Body of pancreas (tissue), 4 donors: ENCODE measurements around the gene CLEC17A. TPM values are rescaled to one million over a fixed set of nuclear protein-coding genes. Genes with fewer than 3 reads are reported as not detected.
"Not testable (repeated sequence)": the region's sequence is repeated elsewhere in the genome, so short reads cannot be mapped to it uniquely, and the experiment has no call there.

Experiments
- ATAC-seq: fragments of 150-250 bp; one replicate; pipeline ENCODE4 v1.9.1; 2016
- DNase-seq, 4 donors: peaks; one replicate each; pipeline ENCODE4 v3.0.0-alpha.2; 2019
- H3K27ac ChIP-seq, 4 donors: fragments of 200-600 bp; sonication (generic); 1 replicate in 3 of 4; 2 replicates in 1 of 4; pipeline versions ENCODE4 v1.5.1 to v1.6.1; 2016 to 2019; ENCODE audit warnings: mild to moderate bottlenecking in 1 of 4, mixed read lengths in 1 of 4, moderate library complexity in 1 of 4
- H3K27me3 ChIP-seq, 2 donors: fragments of 200-600 bp; sonication (generic); one replicate each; pipeline ENCODE4 v1.6.0; 2016; ENCODE audit warnings: mild to moderate bottlenecking in 1 of 2
- H3K36me3 ChIP-seq, 2 donors: fragments of 200-600 bp; sonication (generic); replicated peaks in 1 of 2; 2 replicates each; pipeline ENCODE4 v1.5.1; 2016; ENCODE audit warnings: low read depth in 2 of 2; ENCODE audit not compliant: insufficient read depth in 1 of 2
- H3K4me1 ChIP-seq: fragments of 200-600 bp; sonication (generic); one replicate; pipeline ENCODE4 v1.6.0; 2016
- H3K4me3 ChIP-seq, 2 donors: fragments of 200-600 bp; sonication (generic); 1 replicate in 1 of 2; 2 replicates in 1 of 2; pipeline ENCODE4 v1.5.1; 2016 to 2019
- H3K9me3 ChIP-seq, 3 donors: fragments of 200-600 bp; sonication (generic); 1 replicate in 2 of 3; 2 replicates in 1 of 3; pipeline ENCODE4 v1.5.1; 2016
- CTCF ChIP-seq, 7 experiments: fragments of 450-650 bp in 4 of 7; fragments of 200-600 bp in 3 of 7; sonication (generic) in 3 of 7; IDR thresholded peaks; one replicate each; pipeline ENCODE4 v1.5.1; 2016 to 2019; ENCODE audit warnings: antibody characterized with exemption in 7 of 7
- POLR2A ChIP-seq, 3 donors: fragments of 450-650 bp; IDR thresholded peaks; one replicate each; pipeline ENCODE4 v1.6.1; 2016; ENCODE audit warnings: antibody characterized with exemption in 3 of 3, mild to moderate bottlenecking in 2 of 3
- WGBS, 2 donors: methylation state at CpG; one replicate each; pipeline ENCODE4 v1.1.5; 2017; 5-methylcytosine and 5-hydroxymethylcytosine counted together
- intact Hi-C: fragments of 100-400 bp; cut with DNase I; formaldehyde crosslinking; loops from one replicate; pipeline ENCODE4 v1.15.1; 2023
- total RNA-seq, 2 donors: library from RNA; depleted of rRNA; stranded (reverse); fragments of >200 nt; gene quantifications; one replicate each; pipeline ENCODE4 v1.1.0, GENCODE V29; 2016

The CLEC17A gene, protein sequence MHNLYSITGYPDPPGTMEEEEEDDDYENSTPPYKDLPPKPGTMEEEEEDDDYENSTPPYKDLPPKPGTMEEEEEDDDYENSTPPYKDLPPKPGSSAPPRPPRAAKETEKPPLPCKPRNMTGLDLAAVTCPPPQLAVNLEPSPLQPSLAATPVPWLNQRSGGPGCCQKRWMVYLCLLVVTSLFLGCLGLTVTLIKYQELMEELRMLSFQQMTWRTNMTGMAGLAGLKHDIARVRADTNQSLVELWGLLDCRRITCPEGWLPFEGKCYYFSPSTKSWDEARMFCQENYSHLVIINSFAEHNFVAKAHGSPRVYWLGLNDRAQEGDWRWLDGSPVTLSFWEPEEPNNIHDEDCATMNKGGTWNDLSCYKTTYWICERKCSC
- not detected for total RNA-seq

- WGBS, 2 donors = 32 to 49% methylated on average over 5 to 6 of the region's 6 CpGs
- Histone ChIP-seq H3K36me3 (no peaks in the 10 kb centered on the region), H3K27ac (no peak within 1 kb of the TSS), H3K4me3 (no peak within 1 kb of the TSS), H3K27me3 (no peaks in the 10 kb centered on the region), H3K9me3 (no peaks in the 10 kb centered on the region), H3K4me1 (no peaks in the 10 kb centered on the region)
- intact Hi-C loops = no loop called here
- DNase-seq (no peak), ATAC-seq (no peak)
- TF ChIP-seq CTCF (IDR thresholded peaks at IDR 0.05) (no peak), POLR2A (IDR thresholded peaks at IDR 0.05) (no peak)
Observed at GRCh38 chr19:14582894-14583340, at the start of gene CLEC17A. Gene CLEC17A, plus strand, starts transcription at chr19:14583084. Its CDS starts 77 bp downstream, at chr19:14583161.

DNA sequence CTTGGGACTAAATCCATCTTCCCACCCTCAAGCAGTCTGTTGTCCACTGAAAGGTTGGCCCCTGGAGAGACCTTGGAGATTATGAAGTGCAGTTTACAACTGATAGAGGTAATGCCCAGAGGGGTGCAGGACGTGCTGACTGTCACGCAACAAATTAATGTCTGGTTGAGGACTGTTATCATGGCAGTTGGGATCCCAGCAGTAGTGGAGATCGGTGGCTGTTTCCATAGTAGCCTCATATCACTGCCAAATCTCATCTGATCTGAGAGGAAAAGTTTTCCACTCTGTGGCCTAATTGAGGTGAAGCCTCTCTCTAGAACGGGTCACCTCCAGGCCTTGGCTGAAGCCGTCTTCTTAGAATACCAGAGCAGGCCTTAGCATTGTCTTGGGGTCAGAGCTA, 49.4 kb upstream of the CLEC17A start:
- Histone ChIP-seq H3K27ac (no peak overlapping the region), H3K27me3 (no peaks in the 10 kb centered on the region), H3K4me1 (peaks cover 31% of the 10 kb centered on the region), H3K4me3 (no peak overlapping the region), H3K9me3 (no peaks in the 10 kb centered on the region), H3K36me3 (no peaks in the 10 kb centered on the region)
- DNase-seq (no peak), ATAC-seq (no peak)
- WGBS, 2 donors = 73 to 75% methylated on average over 5 of the region's 5 CpGs
- intact Hi-C loops = no loop called here
- TF ChIP-seq POLR2A (IDR thresholded peaks at IDR 0.05) (no peak), CTCF (IDR thresholded peaks at IDR 0.05) (no peak)

- Histone ChIP-seq H3K36me3 (no peaks in the 10 kb centered on the region), H3K4me1 (peaks cover 20% of the 10 kb centered on the region), H3K9me3 (no peaks in the 10 kb centered on the region), H3K4me3 (no peak overlapping the region), H3K27me3 (no peaks in the 10 kb centered on the region), H3K27ac (peak overlapping the region; percentile 39 to 77 (median 56))
- TF ChIP-seq CTCF (IDR thresholded peaks at IDR 0.05) (no peak), POLR2A (IDR thresholded peaks at IDR 0.05) (peak in 2 of 3 donors; percentile 58 to 59)
- peak; percentile 85 to 93 (median 90) for DNase-seq
- WGBS, 2 donors = 4 to 11% methylated on average over 12 to 18 of the region's 24 CpGs
- intact Hi-C loops = no loop called here
- ATAC-seq = peak; percentile 90
Observed at GRCh38 chr19:14536926-14537692, 45.8 kb upstream of the CLEC17A start.

DNA sequence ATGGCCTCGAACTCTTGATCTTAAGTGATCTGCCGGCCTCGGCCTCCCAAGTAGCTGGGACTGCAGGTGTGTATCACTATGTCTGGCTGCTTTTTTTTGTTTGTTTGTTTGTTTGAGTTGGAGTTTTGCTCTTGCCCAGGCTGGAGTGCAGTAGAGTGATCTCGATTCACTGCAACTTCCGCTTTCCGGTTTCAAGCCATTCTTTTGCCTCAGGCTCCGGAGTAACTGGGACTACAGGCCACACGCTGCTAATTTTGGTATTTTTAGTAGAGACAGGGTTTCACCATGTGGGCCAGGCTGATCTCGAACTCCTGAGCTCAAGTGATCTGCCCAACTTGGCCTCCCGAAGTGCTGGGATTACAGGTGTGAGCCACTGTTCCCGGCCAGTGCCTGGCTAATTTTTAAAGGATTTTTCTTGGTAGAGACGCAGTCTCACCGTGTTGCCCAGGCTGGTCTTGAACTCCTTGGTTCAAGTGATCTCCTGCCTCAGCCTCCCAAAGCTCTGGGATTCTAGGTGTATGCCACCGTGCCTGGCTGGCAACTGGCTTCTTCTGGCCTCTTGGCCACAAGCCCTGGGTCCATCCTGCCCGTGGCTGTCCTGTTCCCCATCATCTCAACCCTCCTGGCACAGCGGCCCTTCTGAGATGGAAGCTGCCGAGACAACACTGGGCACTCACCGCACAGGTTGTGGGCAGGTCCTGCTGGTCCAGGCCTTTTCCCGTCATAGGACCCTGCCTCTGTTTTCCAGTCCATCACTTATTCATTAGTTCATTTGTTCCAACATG, 42.0 kb upstream of the CLEC17A start:
- no peak for ATAC-seq
- H3K27ac ChIP-seq = no peak overlapping the region
- H3K4me3 ChIP-seq = no peak overlapping the region
- intact Hi-C loops = no loop called here
- H3K36me3 ChIP-seq = no peaks in the 10 kb centered on the region
- 88 to 91% methylated on average over 18 to 19 of the region's 19 CpGs for WGBS, 2 donors
- no peaks in the 10 kb centered on the region for H3K9me3 ChIP-seq
- no peaks in the 10 kb centered on the region for H3K27me3 ChIP-seq
- TF ChIP-seq CTCF (IDR thresholded peaks at IDR 0.05) (no peak), POLR2A (IDR thresholded peaks at IDR 0.05) (no peak)
- peaks cover 18% of the 10 kb centered on the region for H3K4me1 ChIP-seq
- no peak for DNase-seq

GRCh38 chr19:14541979-14542378, 40.9 kb upstream of the CLEC17A start:
- H3K27me3 ChIP-seq, ATAC-seq, H3K27ac ChIP-seq, H3K9me3 ChIP-seq, intact Hi-C loops, H3K36me3 ChIP-seq, DNase-seq, H3K4me1 ChIP-seq, H3K4me3 ChIP-seq: not testable (repeated sequence)
- WGBS, 2 donors = 76 to 78% methylated on average over 5 of the region's 5 CpGs
